Measurements from ENCODE around the gene PARD3.

PARD3 gene

GRCh38 chr10:34780818-34781380 is 34.2 kb downstream of the PARD3 start:
- 63 to 65% methylated on average over 10 of the region's 11 CpGs for WGBS, 2 experiments (ENCODE audit: insufficient coverage in 2 of 2)
- Histone ChIP-seq H3K4me3 (ENCODE audit: extremely low read depth, insufficient read depth, low read length, poor library complexity, severe bottlenecking) (no peak overlapping the region), H3K36me3 (ENCODE audit: control insufficient read depth, insufficient read depth, low read length) (peaks cover 4% of the 10 kb centered on the region), H3K4me1 (ENCODE audit: control insufficient read depth, insufficient read depth, low read length, poor library complexity, severe bottlenecking) (peaks cover 19% of the 10 kb centered on the region), H3K9me3 (ENCODE audit: control insufficient read depth, low read length) (no peaks in the 10 kb centered on the region), H3K27ac (ENCODE audit: low read depth, low read length, severe bottlenecking) (no peak overlapping the region)

- H3K27ac ChIP-seq (ENCODE audit: low read depth, low read length, severe bottlenecking) = no peak overlapping the region
- peaks cover 4% of the 10 kb centered on the region for H3K36me3 ChIP-seq (ENCODE audit: control insufficient read depth, insufficient read depth, low read length)
- H3K4me3 ChIP-seq (ENCODE audit: extremely low read depth, insufficient read depth, low read length, poor library complexity, severe bottlenecking) = no peak overlapping the region
- WGBS, 2 experiments (ENCODE audit: insufficient coverage in 2 of 2) = 77 to 85% methylated on average over 2 to 3 of the region's 3 CpGs
- no peaks in the 10 kb centered on the region for H3K9me3 ChIP-seq (ENCODE audit: control insufficient read depth, low read length)
- H3K4me1 ChIP-seq (ENCODE audit: control insufficient read depth, insufficient read depth, low read length, poor library complexity, severe bottlenecking) = peaks cover 19% of the 10 kb centered on the region
Measured at GRCh38 chr10:34778237-34778636, 36.9 kb downstream of the PARD3 start.

GRCh38 chr10:34776090-34776690 is 38.9 kb downstream of the PARD3 start:
- H3K36me3 ChIP-seq (ENCODE audit: control insufficient read depth, insufficient read depth, low read length) = peaks cover 4% of the 10 kb centered on the region
- 100% methylated on average over 1 of the region's 2 CpGs; no CpG with 5 or more reads in 1 of the 2 experiments for WGBS, 2 experiments (ENCODE audit: insufficient coverage in 2 of 2)
- peaks cover 7% of the 10 kb centered on the region for H3K4me1 ChIP-seq (ENCODE audit: control insufficient read depth, insufficient read depth, low read length, poor library complexity, severe bottlenecking)

GRCh38 chr10:34775044-34775637 is 40.0 kb downstream of the PARD3 start:
- Histone ChIP-seq H3K4me3 (ENCODE audit: extremely low read depth, insufficient read depth, low read length, poor library complexity, severe bottlenecking) (no peak overlapping the region), H3K4me1 (ENCODE audit: control insufficient read depth, insufficient read depth, low read length, poor library complexity, severe bottlenecking) (peaks cover 4% of the 10 kb centered on the region), H3K27ac (ENCODE audit: low read depth, low read length, severe bottlenecking) (no peak overlapping the region), H3K36me3 (ENCODE audit: control insufficient read depth, insufficient read depth, low read length) (peaks cover 4% of the 10 kb centered on the region), H3K9me3 (ENCODE audit: control insufficient read depth, low read length) (no peaks in the 10 kb centered on the region)
- 81 to 88% methylated on average over 2 of the region's 3 CpGs for WGBS, 2 experiments (ENCODE audit: insufficient coverage in 2 of 2)

More at GRCh38 chr10:34776090-34776690, 38.9 kb downstream of the PARD3 start:
- H3K4me3 ChIP-seq (ENCODE audit: extremely low read depth, insufficient read depth, low read length, poor library complexity, severe bottlenecking) = no peak overlapping the region
- no peak overlapping the region for H3K27ac ChIP-seq (ENCODE audit: low read depth, low read length, severe bottlenecking)
- H3K9me3 ChIP-seq (ENCODE audit: control insufficient read depth, low read length) = no peaks in the 10 kb centered on the region

- Histone ChIP-seq H3K4me1 (ENCODE audit: control insufficient read depth, insufficient read depth, low read length, poor library complexity, severe bottlenecking) (peaks cover 4% of the 10 kb centered on the region), H3K9me3 (ENCODE audit: control insufficient read depth, low read length) (no peaks in the 10 kb centered on the region), H3K27ac (ENCODE audit: low read depth, low read length, severe bottlenecking) (no peak overlapping the region), H3K4me3 (ENCODE audit: extremely low read depth, insufficient read depth, low read length, poor library complexity, severe bottlenecking) (no peak overlapping the region), H3K36me3 (ENCODE audit: control insufficient read depth, insufficient read depth, low read length) (no peaks in the 10 kb centered on the region)
- WGBS, 2 experiments (ENCODE audit: insufficient coverage in 2 of 2) = 93 to 100% methylated on average over 1 to 2 of the region's 4 CpGs
Measured at GRCh38 chr10:34773636-34774630, 41.2 kb downstream of the PARD3 start.

GRCh38 chr10:34771525-34771924 is 43.6 kb downstream of the PARD3 start:
- WGBS, 2 experiments (ENCODE audit: insufficient coverage in 2 of 2) = 88 to 97% methylated on average over 3 to 4 of the region's 4 CpGs
- Histone ChIP-seq H3K4me3 (ENCODE audit: extremely low read depth, insufficient read depth, low read length, poor library complexity, severe bottlenecking) (no peak overlapping the region), H3K27ac (ENCODE audit: low read depth, low read length, severe bottlenecking) (no peak overlapping the region), H3K4me1 (ENCODE audit: control insufficient read depth, insufficient read depth, low read length, poor library complexity, severe bottlenecking) (peaks cover 14% of the 10 kb centered on the region), H3K36me3 (ENCODE audit: control insufficient read depth, insufficient read depth, low read length) (no peaks in the 10 kb centered on the region), H3K9me3 (ENCODE audit: control insufficient read depth, low read length) (no peaks in the 10 kb centered on the region)

GRCh38 chr10:34771106-34771505 is 44.0 kb downstream of the PARD3 start:
- H3K27ac ChIP-seq (ENCODE audit: low read depth, low read length, severe bottlenecking) = no peak overlapping the region
- no peaks in the 10 kb centered on the region for H3K36me3 ChIP-seq (ENCODE audit: control insufficient read depth, insufficient read depth, low read length)
- peaks cover 18% of the 10 kb centered on the region for H3K4me1 ChIP-seq (ENCODE audit: control insufficient read depth, insufficient read depth, low read length, poor library complexity, severe bottlenecking)
- no peak overlapping the region for H3K4me3 ChIP-seq (ENCODE audit: extremely low read depth, insufficient read depth, low read length, poor library complexity, severe bottlenecking)
- no peaks in the 10 kb centered on the region for H3K9me3 ChIP-seq (ENCODE audit: control insufficient read depth, low read length)
- WGBS, 2 experiments (ENCODE audit: insufficient coverage in 2 of 2) = 100% methylated on average over 2 of the region's 3 CpGs; no CpG with 5 or more reads in 1 of the 2 experiments

- H3K9me3 ChIP-seq (ENCODE audit: control insufficient read depth, low read length) = no peaks in the 10 kb centered on the region
- H3K4me3 ChIP-seq (ENCODE audit: extremely low read depth, insufficient read depth, low read length, poor library complexity, severe bottlenecking) = no peak overlapping the region
- no peak overlapping the region for H3K27ac ChIP-seq (ENCODE audit: low read depth, low read length, severe bottlenecking)
- H3K36me3 ChIP-seq (ENCODE audit: control insufficient read depth, insufficient read depth, low read length) = no peaks in the 10 kb centered on the region
- peaks cover 19% of the 10 kb centered on the region for H3K4me1 ChIP-seq (ENCODE audit: control insufficient read depth, insufficient read depth, low read length, poor library complexity, severe bottlenecking)
- WGBS, 2 experiments (ENCODE audit: insufficient coverage in 2 of 2) = 38 to 50% methylated on average over 2 of the region's 2 CpGs
Measured at GRCh38 chr10:34769899-34770298, 45.2 kb downstream of the PARD3 start.

GRCh38 chr10:34768972-34769330 is 46.1 kb downstream of the PARD3 start:
- 80 to 96% methylated on average over 4 to 7 of the region's 8 CpGs for WGBS, 2 experiments (ENCODE audit: insufficient coverage in 2 of 2)
- no peak overlapping the region for H3K4me3 ChIP-seq (ENCODE audit: extremely low read depth, insufficient read depth, low read length, poor library complexity, severe bottlenecking)
- no peaks in the 10 kb centered on the region for H3K36me3 ChIP-seq (ENCODE audit: control insufficient read depth, insufficient read depth, low read length)
- no peaks in the 10 kb centered on the region for H3K9me3 ChIP-seq (ENCODE audit: control insufficient read depth, low read length)
- H3K27ac ChIP-seq (ENCODE audit: low read depth, low read length, severe bottlenecking) = no peak overlapping the region
- peaks cover 19% of the 10 kb centered on the region for H3K4me1 ChIP-seq (ENCODE audit: control insufficient read depth, insufficient read depth, low read length, poor library complexity, severe bottlenecking)

GRCh38 chr10:34768261-34768971 is 46.7 kb downstream of the PARD3 start:
- H3K36me3 ChIP-seq (ENCODE audit: control insufficient read depth, insufficient read depth, low read length) = no peaks in the 10 kb centered on the region
- WGBS, 2 experiments (ENCODE audit: insufficient coverage in 2 of 2) = 85 to 88% methylated on average over 14 of the region's 15 CpGs
- no peak overlapping the region for H3K27ac ChIP-seq (ENCODE audit: low read depth, low read length, severe bottlenecking)
- peaks cover 19% of the 10 kb centered on the region for H3K4me1 ChIP-seq (ENCODE audit: control insufficient read depth, insufficient read depth, low read length, poor library complexity, severe bottlenecking)
- no peaks in the 10 kb centered on the region for H3K9me3 ChIP-seq (ENCODE audit: control insufficient read depth, low read length)
- no peak overlapping the region for H3K4me3 ChIP-seq (ENCODE audit: extremely low read depth, insufficient read depth, low read length, poor library complexity, severe bottlenecking)
